ENCODE measurements around the gene INO80.

INO80 gene

DNA sequence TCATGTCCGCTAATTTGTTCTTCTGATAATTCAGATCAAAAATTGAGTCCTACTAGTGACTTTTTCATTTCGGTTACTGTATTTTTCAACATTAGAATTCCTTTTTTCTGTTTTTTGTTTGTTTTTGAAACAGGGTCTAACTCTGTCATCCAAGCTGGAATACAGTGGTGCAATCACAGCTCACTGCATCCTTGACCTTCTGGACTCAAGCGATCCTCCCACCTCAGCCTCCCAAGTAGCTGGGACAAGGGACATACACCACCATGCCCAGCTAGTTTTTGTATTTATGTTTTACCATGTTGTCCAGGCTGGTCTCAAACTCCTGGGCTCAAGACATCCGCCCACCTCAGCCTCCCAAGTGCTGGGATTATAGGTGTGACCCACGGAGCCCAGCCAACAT, 8.0 kb upstream of the INO80 start:
- no peak overlapping the region for H3K4me3 ChIP-seq (ENCODE audit: low read length, poor library complexity, severe bottlenecking)
- H3K4me1 ChIP-seq (ENCODE audit: insufficient read depth, low read length, poor library complexity, severe bottlenecking): no peaks in the 10 kb centered on the region
- H2AFZ ChIP-seq (ENCODE audit: low read length): no peak overlapping the region
- no peak overlapping the region for H3K9ac ChIP-seq (ENCODE audit: low read depth, low read length, poor library complexity, severe bottlenecking)
- H3K9me3 ChIP-seq (ENCODE audit: insufficient read depth, low read depth, low read length): no peaks in the 10 kb centered on the region
- no peaks in the 10 kb centered on the region for H3K9me2 ChIP-seq (replicated peaks; ENCODE audit: low read depth, low read length)
- no peaks in the 10 kb centered on the region for H3F3A ChIP-seq (ENCODE audit: low read depth)
- TF ChIP-seq EZH2phosphoT487 (IDR thresholded peaks at IDR 0.05; ENCODE audit: borderline replicate concordance): no peak
- TF ChIP-seq, protein P1, sequence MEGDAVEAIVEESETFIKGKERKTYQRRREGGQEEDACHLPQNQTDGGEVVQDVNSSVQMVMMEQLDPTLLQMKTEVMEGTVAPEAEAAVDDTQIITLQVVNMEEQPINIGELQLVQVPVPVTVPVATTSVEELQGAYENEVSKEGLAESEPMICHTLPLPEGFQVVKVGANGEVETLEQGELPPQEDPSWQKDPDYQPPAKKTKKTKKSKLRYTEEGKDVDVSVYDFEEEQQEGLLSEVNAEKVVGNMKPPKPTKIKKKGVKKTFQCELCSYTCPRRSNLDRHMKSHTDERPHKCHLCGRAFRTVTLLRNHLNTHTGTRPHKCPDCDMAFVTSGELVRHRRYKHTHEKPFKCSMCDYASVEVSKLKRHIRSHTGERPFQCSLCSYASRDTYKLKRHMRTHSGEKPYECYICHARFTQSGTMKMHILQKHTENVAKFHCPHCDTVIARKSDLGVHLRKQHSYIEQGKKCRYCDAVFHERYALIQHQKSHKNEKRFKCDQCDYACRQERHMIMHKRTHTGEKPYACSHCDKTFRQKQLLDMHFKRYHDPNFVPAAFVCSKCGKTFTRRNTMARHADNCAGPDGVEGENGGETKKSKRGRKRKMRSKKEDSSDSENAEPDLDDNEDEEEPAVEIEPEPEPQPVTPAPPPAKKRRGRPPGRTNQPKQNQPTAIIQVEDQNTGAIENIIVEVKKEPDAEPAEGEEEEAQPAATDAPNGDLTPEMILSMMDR (conservative IDR thresholded peaks at IDR 0.05; ENCODE audit: low read length): no peak
- no peaks in the 10 kb centered on the region for H3K27me3 ChIP-seq (ENCODE audit: insufficient read depth, low read length, poor library complexity, severe bottlenecking)
- H4K20me1 ChIP-seq (ENCODE audit: insufficient read depth, low read length, poor library complexity, severe bottlenecking): no peaks in the 10 kb centered on the region
- no peaks in the 10 kb centered on the region for H3K36me3 ChIP-seq (ENCODE audit: insufficient read depth, low read length)
- H3K79me2 ChIP-seq (ENCODE audit: insufficient read depth, low read length): no peaks in the 10 kb centered on the region
- H3K4me2 ChIP-seq (ENCODE audit: low read depth, low read length, poor library complexity, severe bottlenecking): no peak overlapping the region

DNA sequence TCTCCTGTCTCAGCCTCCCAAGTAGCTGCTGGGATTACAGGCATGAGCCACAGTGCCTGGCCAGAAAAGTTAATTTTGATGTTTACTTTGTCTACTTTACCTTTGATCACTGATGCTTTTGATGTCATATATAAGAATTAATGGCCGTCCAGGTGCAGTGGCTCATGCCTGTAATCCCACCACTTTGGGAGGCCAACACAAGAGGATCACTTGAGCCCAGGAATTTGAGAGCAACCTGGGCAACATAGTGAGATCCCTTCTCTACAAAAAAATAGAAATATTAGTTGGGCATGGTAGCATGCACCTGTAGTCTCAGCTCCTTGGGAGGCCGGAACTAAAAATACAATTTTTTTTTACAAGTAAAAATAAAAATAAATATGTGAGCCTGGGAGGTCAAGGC, 6.8 kb upstream of the INO80 start:
- Histone ChIP-seq H3K4me3 (ENCODE audit: low read length, poor library complexity, severe bottlenecking) (no peak overlapping the region), H3F3A (ENCODE audit: low read depth) (no peaks in the 10 kb centered on the region), H3K9me3 (ENCODE audit: insufficient read depth, low read depth, low read length) (no peaks in the 10 kb centered on the region), H3K4me2 (ENCODE audit: low read depth, low read length, poor library complexity, severe bottlenecking) (no peak overlapping the region), H3K9ac (ENCODE audit: low read depth, low read length, poor library complexity, severe bottlenecking) (no peak overlapping the region), H3K27me3 (ENCODE audit: insufficient read depth, low read length, poor library complexity, severe bottlenecking) (no peaks in the 10 kb centered on the region), H3K36me3 (ENCODE audit: insufficient read depth, low read length) (no peaks in the 10 kb centered on the region), H3K4me1 (ENCODE audit: insufficient read depth, low read length, poor library complexity, severe bottlenecking) (no peaks in the 10 kb centered on the region), H3K9me2 (replicated peaks; ENCODE audit: low read depth, low read length) (no peaks in the 10 kb centered on the region), H4K20me1 (ENCODE audit: insufficient read depth, low read length, poor library complexity, severe bottlenecking) (no peaks in the 10 kb centered on the region), H3K79me2 (ENCODE audit: insufficient read depth, low read length) (no peaks in the 10 kb centered on the region), H2AFZ (ENCODE audit: low read length) (no peak overlapping the region)
- no peak for TF ChIP-seq EZH2phosphoT487 (IDR thresholded peaks at IDR 0.05; ENCODE audit: borderline replicate concordance)
- TF ChIP-seq, protein P1 (conservative IDR thresholded peaks at IDR 0.05; ENCODE audit: low read length): no peak

DNA sequence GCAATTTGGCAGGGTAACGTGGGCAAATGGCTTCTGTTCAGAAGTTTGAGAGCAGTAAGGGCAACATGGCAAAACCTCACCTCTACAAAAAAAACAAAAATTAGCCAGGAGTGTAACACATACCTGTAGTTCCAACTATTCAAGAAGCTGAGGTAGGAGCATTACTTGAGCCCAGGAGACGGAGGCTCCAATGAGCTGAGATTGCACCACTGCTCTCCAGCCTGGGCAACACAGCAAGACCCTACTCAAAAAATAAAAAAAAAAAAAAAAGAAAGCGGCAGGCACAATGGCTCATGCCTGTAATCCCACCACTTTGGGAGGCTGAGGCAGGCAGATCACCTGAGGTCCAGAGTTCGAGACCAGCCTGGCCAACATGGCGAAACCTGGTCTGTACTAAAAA, 5.9 kb upstream of the INO80 start:
- Histone ChIP-seq H4K20me1 (ENCODE audit: insufficient read depth, low read length, poor library complexity, severe bottlenecking) (no peaks in the 10 kb centered on the region), H3K27me3 (ENCODE audit: insufficient read depth, low read length, poor library complexity, severe bottlenecking) (no peaks in the 10 kb centered on the region), H3K9ac (ENCODE audit: low read depth, low read length, poor library complexity, severe bottlenecking) (no peak overlapping the region), H3F3A (ENCODE audit: low read depth) (no peaks in the 10 kb centered on the region), H3K79me2 (ENCODE audit: insufficient read depth, low read length) (peaks cover 7% of the 10 kb centered on the region), H3K36me3 (ENCODE audit: insufficient read depth, low read length) (no peaks in the 10 kb centered on the region), H2AFZ (ENCODE audit: low read length) (no peak overlapping the region), H3K9me3 (ENCODE audit: insufficient read depth, low read depth, low read length) (no peaks in the 10 kb centered on the region), H3K4me1 (ENCODE audit: insufficient read depth, low read length, poor library complexity, severe bottlenecking) (peaks cover 4% of the 10 kb centered on the region), H3K4me2 (ENCODE audit: low read depth, low read length, poor library complexity, severe bottlenecking) (no peak overlapping the region), H3K9me2 (replicated peaks; ENCODE audit: low read depth, low read length) (no peaks in the 10 kb centered on the region), H3K4me3 (ENCODE audit: low read length, poor library complexity, severe bottlenecking) (no peak overlapping the region)
- TF ChIP-seq EZH2phosphoT487 (IDR thresholded peaks at IDR 0.05; ENCODE audit: borderline replicate concordance): no peak
- TF ChIP-seq, protein P1 (conservative IDR thresholded peaks at IDR 0.05; ENCODE audit: low read length): no peak

Measured in Loucy (cell line).